Heart left ventricle (tissue), 16 donors: ENCODE results near the gene SIL1. TPM values are rescaled to one million over a fixed set of nuclear protein-coding genes. Genes with fewer than 3 reads are reported as not detected.
A peak's percentile ranks its signal among the peaks of the same experiment; 100 is the strongest.
"Not testable (repeated sequence)": the region's sequence is repeated elsewhere in the genome, so short reads cannot be mapped to it uniquely, and the experiment has no call there.

ENCODE experiments used
- ATAC-seq, 4 donors: fragments of 200-7000 bp; cut with Tn5 transposase; one replicate each; pipeline ENCODE4 v1.9.1; 2020 to 2022; ENCODE audit warnings: moderate library complexity in 4 of 4, mild to moderate bottlenecking in 3 of 4, moderate number of reproducible peaks in 1 of 4
- DNase-seq, 5 donors: peaks; one replicate each; pipeline ENCODE4 v3.0.0-alpha.2; 2020
- H3K27ac ChIP-seq, 12 donors: fragments of 200-600 bp; sonication (generic) in 4 of 12; one replicate each; pipeline versions ENCODE4 v1.5.0 to v1.8.0; 2016 to 2022; ENCODE audit warnings: mild to moderate bottlenecking in 2 of 12
- H3K27me3 ChIP-seq, 9 donors: fragments of 200-600 bp; sonication (generic) in 2 of 9; one replicate each; pipeline versions ENCODE4 v1.5.1 to v1.8.0; 2016 to 2022; ENCODE audit warnings: mild to moderate bottlenecking in 3 of 9
- H3K36me3 ChIP-seq, 9 donors: fragments of 200-600 bp; sonication (generic) in 2 of 9; one replicate each; pipeline versions ENCODE4 v1.5.0 to v1.8.0; 2018 to 2022; ENCODE audit warnings: mild to moderate bottlenecking in 2 of 9
- H3K4me1 ChIP-seq, 12 donors: fragments of 200-600 bp; sonication (generic) in 4 of 12; one replicate each; pipeline versions ENCODE4 v1.5.0 to v1.8.0; 2016 to 2022; ENCODE audit warnings: mild to moderate bottlenecking in 3 of 12
- H3K4me3 ChIP-seq, 12 donors: fragments of 200-600 bp; sonication (generic) in 4 of 12; one replicate each; pipeline versions ENCODE4 v1.5.0 to v1.8.0; 2017 to 2022; ENCODE audit warnings: mild to moderate bottlenecking in 9 of 12, moderate library complexity in 4 of 12
- H3K9me3 ChIP-seq, 12 donors: fragments of 200-600 bp; sonication (generic) in 4 of 12; one replicate each; pipeline versions ENCODE4 v1.5.0 to v1.8.0; 2016 to 2022; ENCODE audit warnings: mild to moderate bottlenecking in 1 of 12
- POLR2A ChIP-seq, 2 donors: fragments of 450-650 bp; IDR thresholded peaks; one replicate each; pipeline ENCODE4 v1.6.1; 2017; ENCODE audit warnings: antibody characterized with exemption in 2 of 2, mild to moderate bottlenecking in 2 of 2, moderate library complexity in 2 of 2
- WGBS, 4 donors: extraction: QIAGEN DNeasy Blood & Tissue Kit in 2 of 4; methylation state at CpG; one replicate each; pipeline versions ENCODE4 v1.1.5 to v1.1.7; 2013 to 2018; 5-methylcytosine and 5-hydroxymethylcytosine counted together
- intact Hi-C, 10 donors: fragments of 100-400 bp; cut with DNase I; formaldehyde crosslinking; loops; one replicate each; pipeline versions ENCODE4 v1.11.1 to v1.14.2; 2022
- polyA plus RNA-seq, 2 donors: library from polyadenylated mRNA; stranded (reverse); fragments of 200-250 nt; gene quantifications; one replicate each; pipeline ENCODE4 v1.2.3, GENCODE V29; 2013
- total RNA-seq, 9 donors: library from RNA; depleted of rRNA in 2 of 9; stranded (reverse); fragments of >200 nt in 2 of 9; fragmentation: NEBNext Ultra II Directional in 3 of 9; extraction: Animal tissue kit (Norgen Biotek cat#: 25700) in 3 of 9; gene quantifications; one replicate each; pipeline versions ENCODE4 v1.1.0 to v1.2.4, GENCODE V29; 2016 to 2023
- TF ChIP-seq, protein P1 (sequence below), 12 donors: fragments of 200-600 bp; sonication (generic) in 4 of 12; IDR thresholded peaks; one replicate each; pipeline versions ENCODE4 v1.5.0 to v1.8.0; 2018 to 2022; ENCODE audit warnings: antibody characterized with exemption in 12 of 12, mild to moderate bottlenecking in 5 of 12
- donor health status: ischemic (EF 13 %, LVEDD 7.1; RV severe dilation, severe dysfunction).
- donor health status: healthy with polysubstance abuse.
- donor health status: DM: no; HTN: yes; CAD: no.
- donor health status: DM: no; HTN: no; CAD: no.
- donor health status: ischemic (EF 25% LVEDD 6.9; RV normal size, moderate dysfunction).
- donor health status: ischemic (EF 25% LVEDD 5.7; RV mildly dilated, moderate dysfunction).
- donor health status: healthy.
- donor health status: DM: yes; HTN: yes; CAD: no.
- donor health status: ischemic (EF 35%, LVEDD 5.7; RV mildly dilated, moderate dysfunction).
- donor health status: nonischemic (EF 11% LVEDD 7.7; RV severe dilation, severe dysfunction).
- donor health status: DM: yes; HTN: yes; CAD: no.
- donor health status: PGD.
- donor health status: ischemic (EF 29% LVEDD 5.4; RV normal size, mild dysfunction).
- donor health status: nonischemic (EF 23%, LVEDD 6.1; RV moderate dilation, normal function).

Gene SIL1
- total and polyA plus RNA-seq, 11 donors: 33.8 to 341 (median 40.2) TPM

DNA sequence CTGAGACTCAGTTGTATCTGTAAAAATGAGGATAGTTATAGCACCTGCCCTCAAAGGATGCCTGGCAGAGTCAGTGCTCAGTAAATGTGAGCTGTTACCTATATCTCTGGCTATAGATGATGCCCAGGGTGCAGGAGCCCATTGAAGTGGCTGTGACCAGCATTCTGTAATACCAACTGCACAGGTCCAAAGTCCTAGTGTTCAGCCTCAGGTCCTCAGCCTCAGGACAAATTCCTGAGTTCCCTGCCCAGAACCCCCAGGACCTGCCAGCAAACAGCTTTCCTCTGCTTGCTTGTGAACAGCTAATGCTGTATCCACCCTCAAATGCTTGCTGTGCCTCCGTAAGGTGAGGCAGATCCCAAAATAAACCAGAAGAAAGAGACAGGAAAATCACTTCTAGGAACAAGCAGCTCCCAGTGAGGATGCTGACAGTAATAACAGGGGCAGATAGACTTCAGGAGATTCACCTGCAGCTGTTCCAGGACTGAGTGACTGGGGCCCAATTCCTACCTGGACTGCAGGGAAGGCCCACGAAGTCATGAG lies 80.8 kb downstream of the SIL1 start:
- ATAC-seq (no peak), DNase-seq (no peak)
- H3K4me3 ChIP-seq: no peak overlapping the region
- no peaks in the 10 kb centered on the region for H3K27me3 ChIP-seq
- peak overlapping the region in 2 of 12 donors; percentile 13 to 25 for H3K27ac ChIP-seq
- 54 to 88% (median 75%) methylated on average over 2 of the region's 2 CpGs for WGBS, 4 donors
- peaks cover 0 to 52% (median 18%) of the 10 kb centered on the region in 9 donors for H3K36me3 ChIP-seq
- peaks cover 0 to 44% (median 19%) of the 10 kb centered on the region in 12 donors for H3K4me1 ChIP-seq
- H3K9me3 ChIP-seq: no peaks in the 10 kb centered on the region
- TF ChIP-seq, protein P1, sequence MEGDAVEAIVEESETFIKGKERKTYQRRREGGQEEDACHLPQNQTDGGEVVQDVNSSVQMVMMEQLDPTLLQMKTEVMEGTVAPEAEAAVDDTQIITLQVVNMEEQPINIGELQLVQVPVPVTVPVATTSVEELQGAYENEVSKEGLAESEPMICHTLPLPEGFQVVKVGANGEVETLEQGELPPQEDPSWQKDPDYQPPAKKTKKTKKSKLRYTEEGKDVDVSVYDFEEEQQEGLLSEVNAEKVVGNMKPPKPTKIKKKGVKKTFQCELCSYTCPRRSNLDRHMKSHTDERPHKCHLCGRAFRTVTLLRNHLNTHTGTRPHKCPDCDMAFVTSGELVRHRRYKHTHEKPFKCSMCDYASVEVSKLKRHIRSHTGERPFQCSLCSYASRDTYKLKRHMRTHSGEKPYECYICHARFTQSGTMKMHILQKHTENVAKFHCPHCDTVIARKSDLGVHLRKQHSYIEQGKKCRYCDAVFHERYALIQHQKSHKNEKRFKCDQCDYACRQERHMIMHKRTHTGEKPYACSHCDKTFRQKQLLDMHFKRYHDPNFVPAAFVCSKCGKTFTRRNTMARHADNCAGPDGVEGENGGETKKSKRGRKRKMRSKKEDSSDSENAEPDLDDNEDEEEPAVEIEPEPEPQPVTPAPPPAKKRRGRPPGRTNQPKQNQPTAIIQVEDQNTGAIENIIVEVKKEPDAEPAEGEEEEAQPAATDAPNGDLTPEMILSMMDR (IDR thresholded peaks at IDR 0.05): no peak
- intact Hi-C loops: no loop called here

DNA sequence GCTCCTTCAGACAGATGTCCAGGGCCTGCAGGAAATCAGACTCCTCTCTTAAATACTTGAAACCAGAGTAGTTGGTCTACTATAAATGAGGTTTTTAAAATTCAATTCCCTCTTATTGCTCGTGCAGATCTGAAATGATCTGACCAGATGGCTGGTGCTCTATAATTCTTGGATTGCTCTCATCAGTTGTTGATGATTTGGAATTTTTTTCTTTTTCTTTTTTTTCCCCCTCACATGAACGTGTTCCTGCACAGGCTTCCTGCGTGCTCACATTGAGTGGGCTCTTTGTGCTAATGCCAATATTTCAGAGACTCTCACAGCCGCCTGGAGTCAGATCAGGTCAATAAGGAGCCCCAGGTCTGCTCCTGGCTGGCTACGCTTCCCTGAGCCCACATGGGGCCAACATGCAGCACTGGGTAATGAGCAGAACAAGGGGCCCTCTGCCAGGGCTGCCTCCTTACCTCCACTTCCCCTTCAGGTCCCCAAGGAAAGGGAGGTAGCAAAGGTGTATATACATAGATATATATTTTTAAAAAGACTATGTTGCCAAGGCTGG lies 82.0 kb downstream of the SIL1 start:
- no peak for ATAC-seq
- H3K27me3 ChIP-seq: no peaks in the 10 kb centered on the region
- H3K4me1 ChIP-seq: peaks cover 0 to 38% (median 13%) of the 10 kb centered on the region in 12 donors
- H3K4me3 ChIP-seq: no peak overlapping the region
- intact Hi-C loops: no loop called here
- TF ChIP-seq, protein P1 (IDR thresholded peaks at IDR 0.05): no peak
- TF ChIP-seq POLR2A (IDR thresholded peaks at IDR 0.05): no peak
- 74 to 84% (median 83%) methylated on average over 5 of the region's 5 CpGs for WGBS, 4 donors
- no peaks in the 10 kb centered on the region for H3K9me3 ChIP-seq
- no peak for DNase-seq
- H3K27ac ChIP-seq: no peak overlapping the region
- H3K36me3 ChIP-seq: peaks cover 0 to 52% (median 18%) of the 10 kb centered on the region in 9 donors

DNA sequence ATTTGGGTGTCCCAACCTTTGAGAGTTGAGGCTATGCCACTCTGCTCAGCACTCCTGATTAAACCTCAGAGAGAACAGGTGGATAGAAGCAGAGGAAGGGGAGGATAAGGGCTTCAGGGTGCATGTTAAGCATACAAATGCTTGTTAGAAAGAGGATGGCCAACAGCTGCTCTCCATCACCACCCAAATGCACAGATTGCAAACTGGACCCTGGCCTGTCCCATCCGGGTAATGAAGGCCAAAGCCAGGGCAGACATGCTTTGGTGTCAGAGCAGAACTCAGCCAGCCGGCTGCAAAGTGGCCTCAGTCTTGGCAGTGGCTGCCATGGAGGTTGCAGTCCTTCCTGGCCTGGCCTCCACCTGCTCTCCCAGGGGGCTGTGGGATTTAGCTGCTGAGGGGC lies 84.3 kb downstream of the SIL1 start:
- Histone ChIP-seq H3K4me1 (peaks cover 0 to 25% (median 2%) of the 10 kb centered on the region in 12 donors), H3K27ac (no peak overlapping the region), H3K27me3 (no peaks in the 10 kb centered on the region), H3K9me3 (no peaks in the 10 kb centered on the region), H3K36me3 (peaks cover 0 to 31% (median 8%) of the 10 kb centered on the region in 9 donors), H3K4me3 (no peak overlapping the region)
- DNase-seq (no peak), ATAC-seq (no peak)
- WGBS, 4 donors: 80 to 95% (median 89%) methylated on average over 2 of the region's 2 CpGs; no CpG with 5 or more reads in 1 of the 4 donors
- TF ChIP-seq, protein P1 (IDR thresholded peaks at IDR 0.05): no peak
- TF ChIP-seq POLR2A (IDR thresholded peaks at IDR 0.05): no peak
- intact Hi-C loops: no loop called here

DNA sequence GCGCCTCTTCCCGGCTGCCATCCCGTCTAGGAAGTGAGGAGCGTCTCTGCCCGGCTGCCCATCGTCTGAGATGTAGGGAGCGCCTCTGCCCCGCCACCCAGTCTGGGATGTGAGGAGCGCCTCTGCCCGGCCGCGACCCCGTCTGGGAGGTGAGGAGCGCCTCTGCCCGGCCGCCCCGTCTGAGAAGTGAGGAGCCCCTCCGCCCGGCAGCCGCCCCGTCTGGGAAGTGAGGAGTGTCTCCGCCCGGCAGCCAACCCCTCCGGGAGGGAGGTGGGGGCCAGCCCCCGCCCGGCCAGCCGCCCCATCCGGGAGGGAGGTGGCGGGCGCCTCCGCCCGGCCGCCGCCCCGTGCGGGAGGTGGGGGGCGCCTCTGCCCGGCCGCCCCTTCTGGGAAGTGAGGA lies 85.8 kb downstream of the SIL1 start:
- H3K27ac ChIP-seq, ATAC-seq, H3K9me3 ChIP-seq, H3K4me3 ChIP-seq, H3K27me3 ChIP-seq, intact Hi-C loops, DNase-seq: not testable (repeated sequence)
- H3K36me3 ChIP-seq: peaks cover 0 to 16% (median 3%) of the 10 kb centered on the region in 9 donors
- peaks cover 0 to 25% (median 11%) of the 10 kb centered on the region in 12 donors for H3K4me1 ChIP-seq
- WGBS, 4 donors: 91 to 98% (median 97%) methylated on average over 13 to 39 of the region's 39 CpGs
